Loucy (cell line): ENCODE measurements around the gene DCUN1D2.

Experiments used
- H2AFZ ChIP-seq: fragments of 200-600 bp; sonication (generic); 2 replicates; pipeline ENCODE4 v1.6.0; 2016; ENCODE audit warnings: antibody characterized with exemption, mild to moderate bottlenecking, low read length, moderate library complexity
- H3F3A ChIP-seq: fragments of 200-600 bp; 2 replicates; pipeline ENCODE4 v1.6.0; 2016; ENCODE audit warnings: antibody characterized with exemption, low read depth, mild to moderate bottlenecking
- H3K27me3 ChIP-seq: fragments of 200-600 bp; sonication (generic); 2 replicates; pipeline ENCODE4 v1.6.1; 2014; ENCODE audit warnings: low read length, mild to moderate bottlenecking; ENCODE audit not compliant: insufficient read depth, poor library complexity, severe bottlenecking
- H3K36me3 ChIP-seq: fragments of 200-600 bp; sonication (generic); 2 replicates; pipeline ENCODE4 v1.6.1; 2016; ENCODE audit warnings: low read length; ENCODE audit not compliant: insufficient read depth
- H3K4me1 ChIP-seq: fragments of 200-600 bp; sonication (generic); 2 replicates; pipeline ENCODE4 v1.5.1; 2014; ENCODE audit warnings: low read length, mild to moderate bottlenecking; ENCODE audit not compliant: insufficient read depth, poor library complexity, severe bottlenecking
- H3K4me2 ChIP-seq: fragments of 200-600 bp; sonication (generic); 2 replicates; pipeline ENCODE4 v1.6.0; 2014; ENCODE audit warnings: antibody characterized with exemption, low read length, low read depth, mild to moderate bottlenecking; ENCODE audit not compliant: poor library complexity, severe bottlenecking
- H3K4me3 ChIP-seq: fragments of 200-600 bp; sonication (generic); 2 replicates; pipeline ENCODE4 v1.5.1; 2014; ENCODE audit warnings: low read length, mild to moderate bottlenecking, mixed read lengths; ENCODE audit not compliant: poor library complexity, severe bottlenecking
- H3K79me2 ChIP-seq: fragments of 200-600 bp; sonication (generic); 2 replicates; pipeline ENCODE4 v1.6.1; 2014; ENCODE audit warnings: low read length; ENCODE audit not compliant: insufficient read depth
- H3K9ac ChIP-seq: fragments of 200-600 bp; sonication (generic); 2 replicates; pipeline ENCODE4 v1.6.0; 2014; ENCODE audit warnings: mild to moderate bottlenecking, low read depth, low read length, moderate library complexity; ENCODE audit not compliant: poor library complexity, severe bottlenecking
- H3K9me2 ChIP-seq: fragments of 200-600 bp; sonication (generic); replicated peaks from 2 replicates; pipeline ENCODE4 v1.6.1; 2016; ENCODE audit warnings: low read depth, low read length, mixed read lengths
- H3K9me3 ChIP-seq: fragments of 200-600 bp; sonication (generic); 2 replicates; pipeline ENCODE4 v1.6.1; 2014; ENCODE audit warnings: mild to moderate bottlenecking, antibody characterized with exemption, low read length, low read depth; ENCODE audit not compliant: insufficient read depth
- H4K20me1 ChIP-seq: fragments of 200-600 bp; sonication (generic); 2 replicates; pipeline ENCODE4 v1.6.0; 2014; ENCODE audit warnings: antibody characterized with exemption, low read length, mild to moderate bottlenecking; ENCODE audit not compliant: insufficient read depth, poor library complexity, severe bottlenecking
- CTCF ChIP-seq: fragments of 200-600 bp; sonication (generic); conservative IDR thresholded peaks from 2 replicates; pipeline ENCODE4 v1.5.1; 2014; ENCODE audit warnings: mild to moderate bottlenecking, antibody characterized with exemption, low read length
- EZH2phosphoT487 ChIP-seq: fragments of 200-600 bp; IDR thresholded peaks from 2 replicates; pipeline ENCODE4 v1.6.1; 2018; ENCODE audit warnings: antibody characterized with exemption, mild to moderate bottlenecking, moderate library complexity, borderline replicate concordance

The DCUN1D2 gene

DNA sequence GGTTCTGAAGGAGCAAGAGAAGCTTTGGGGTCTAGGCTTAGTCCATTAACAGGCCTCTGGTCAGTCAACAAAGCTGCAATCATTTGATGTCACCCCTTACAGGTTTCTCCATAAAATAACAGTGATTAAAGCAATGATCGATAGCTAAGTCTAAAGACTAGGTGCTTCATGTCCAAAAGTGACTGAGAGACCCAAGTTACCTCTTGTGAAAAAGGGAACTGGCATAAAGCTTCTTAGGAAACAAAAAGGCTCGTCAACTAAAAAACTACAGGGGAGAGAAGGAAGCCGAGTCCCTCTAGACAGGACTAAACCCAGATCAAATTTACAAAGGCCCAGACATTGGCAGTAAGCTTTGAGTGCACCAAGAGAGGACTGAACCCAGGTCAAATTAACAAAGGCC is 2.2 kb downstream of the DCUN1D2 start:
- Histone ChIP-seq H3K27me3 (no peaks in the 10 kb centered on the region), H3K9ac (peak overlapping the region; percentile 74), H4K20me1 (peaks cover 40% of the 10 kb centered on the region), H3F3A (no peaks in the 10 kb centered on the region), H3K36me3 (no peaks in the 10 kb centered on the region), H3K4me1 (peaks cover 58% of the 10 kb centered on the region), H3K9me2 (no peaks in the 10 kb centered on the region), H3K4me3 (peak overlapping the region; percentile 93), H3K79me2 (peaks cover 90% of the 10 kb centered on the region), H3K9me3 (no peaks in the 10 kb centered on the region), H3K4me2 (peak overlapping the region; percentile 93), H2AFZ (no peak overlapping the region)
- TF ChIP-seq CTCF (no peak), EZH2phosphoT487 (no peak)

GRCh38 chr13:113486698-113487097 is 3.8 kb downstream of the DCUN1D2 start:
- no peak overlapping the region for H2AFZ ChIP-seq
- no peaks in the 10 kb centered on the region for H3K36me3 ChIP-seq
- H4K20me1 ChIP-seq: peaks cover 40% of the 10 kb centered on the region
- H3K4me1 ChIP-seq: peaks cover 45% of the 10 kb centered on the region
- H3K4me3 ChIP-seq: no peak overlapping the region
- H3K79me2 ChIP-seq: peaks cover 87% of the 10 kb centered on the region
- H3K27me3 ChIP-seq: no peaks in the 10 kb centered on the region
- TF ChIP-seq EZH2phosphoT487: no peak
- TF ChIP-seq CTCF: no peak
- no peaks in the 10 kb centered on the region for H3K9me2 ChIP-seq
- no peaks in the 10 kb centered on the region for H3F3A ChIP-seq
- peak overlapping the region; percentile 93 for H3K4me2 ChIP-seq
- H3K9me3 ChIP-seq: no peaks in the 10 kb centered on the region
- H3K9ac ChIP-seq: no peak overlapping the region

DNA sequence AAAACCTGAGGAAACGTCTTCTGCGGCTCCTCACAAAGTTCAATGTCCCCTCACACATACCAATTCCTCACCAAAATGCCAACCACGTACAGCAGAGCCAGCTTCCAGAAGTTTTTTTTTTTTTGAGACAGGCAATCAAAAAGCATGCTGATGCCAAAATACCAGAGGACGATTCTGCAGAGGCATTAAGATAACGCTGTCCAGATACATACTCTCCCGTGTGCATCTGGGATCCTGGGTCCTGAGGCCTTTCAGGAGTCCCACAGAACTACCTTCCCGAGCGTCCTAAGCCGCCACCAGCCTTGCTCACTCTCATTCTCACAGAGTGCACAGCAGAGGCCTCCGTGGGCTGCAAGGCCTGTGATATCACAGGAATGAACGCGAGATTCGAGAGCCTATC is 5.0 kb downstream of the DCUN1D2 start:
- Histone ChIP-seq H3F3A (no peaks in the 10 kb centered on the region), H3K9me3 (no peaks in the 10 kb centered on the region), H3K9me2 (no peaks in the 10 kb centered on the region), H3K4me2 (peak overlapping the region; percentile 14), H3K4me1 (peaks cover 43% of the 10 kb centered on the region), H2AFZ (no peak overlapping the region), H3K36me3 (no peaks in the 10 kb centered on the region), H3K27me3 (no peaks in the 10 kb centered on the region), H3K4me3 (no peak overlapping the region), H3K9ac (no peak overlapping the region), H3K79me2 (peaks cover 79% of the 10 kb centered on the region), H4K20me1 (peaks cover 40% of the 10 kb centered on the region)
- TF ChIP-seq EZH2phosphoT487: no peak
- TF ChIP-seq CTCF: no peak
